Stimulated activated CD8-positive, alpha-beta memory T cell treated with anti-CD3 and anti-CD28 coated beads, Interleukin-12 subunit alpha, Interleukin-12 subunit beta, amount 100 ng/mL, for 24 hours (primary cell): Measurements from ENCODE around the gene COX7A2L.
"Not testable (repeated sequence)": the region's sequence is repeated elsewhere in the genome, so short reads cannot be mapped to it uniquely, and the experiment has no call there.

Experiments used
- DNase-seq: peaks from one replicate; pipeline ENCODE4 v3.0.0-alpha.2; 2020; ENCODE audit errors: extremely low read depth

COX7A2L gene

DNA sequence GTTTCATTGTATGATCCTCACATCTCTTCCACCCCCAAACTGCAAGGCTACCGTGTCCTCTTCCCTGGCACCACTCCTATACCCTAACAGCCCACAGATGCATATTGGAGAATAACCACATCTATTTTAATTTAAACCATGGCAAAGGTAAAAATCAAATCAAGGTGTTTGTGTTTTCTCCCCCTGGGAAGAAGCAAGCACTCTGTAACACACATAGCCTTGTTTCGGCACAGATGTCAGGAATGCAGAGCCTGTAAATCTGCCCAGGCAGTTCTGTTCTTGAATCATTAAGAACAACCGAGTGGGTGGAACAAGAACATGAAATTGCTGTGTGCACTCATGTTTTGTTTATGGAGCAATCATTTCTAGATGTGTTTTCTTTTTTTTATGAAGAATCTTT, 6.8 kb upstream of the COX7A2L start:
- no peak for DNase-seq

DNA sequence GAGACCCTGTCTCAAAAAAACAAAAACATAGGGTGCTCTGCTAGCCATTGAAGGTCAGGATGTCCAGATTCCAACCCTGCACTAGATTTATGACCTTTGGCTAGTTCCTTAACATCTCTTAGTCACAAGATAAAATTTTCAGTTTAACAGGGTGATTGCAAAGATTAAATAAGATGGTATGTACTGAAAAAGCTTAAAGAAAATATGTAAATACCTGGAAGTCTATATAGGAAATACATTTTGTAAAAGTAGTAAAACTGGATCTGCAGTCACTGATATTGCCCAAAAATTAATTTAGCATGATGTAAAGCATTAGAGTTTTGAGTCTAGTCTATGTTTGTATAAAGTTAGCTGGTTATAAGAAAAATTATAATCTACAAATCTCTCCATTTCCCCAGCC, 5.4 kb upstream of the COX7A2L start:
- no peak for DNase-seq

GRCh38 chr2:42364658-42365057, 3.6 kb upstream of the COX7A2L start:
- DNase-seq = no peak

GRCh38 chr2:42363413-42363812, 2.4 kb upstream of the COX7A2L start:
- DNase-seq = no peak

- no peak for DNase-seq
Observed at GRCh38 chr2:42361728-42362283, 789 bp upstream of the COX7A2L start.

GRCh38 chr2:42360493-42360889, 526 bp downstream of the COX7A2L start:
- DNase-seq = no peak

GRCh38 chr2:42359965-42360483, 993 bp downstream of the COX7A2L start:
- no peak for DNase-seq

DNA sequence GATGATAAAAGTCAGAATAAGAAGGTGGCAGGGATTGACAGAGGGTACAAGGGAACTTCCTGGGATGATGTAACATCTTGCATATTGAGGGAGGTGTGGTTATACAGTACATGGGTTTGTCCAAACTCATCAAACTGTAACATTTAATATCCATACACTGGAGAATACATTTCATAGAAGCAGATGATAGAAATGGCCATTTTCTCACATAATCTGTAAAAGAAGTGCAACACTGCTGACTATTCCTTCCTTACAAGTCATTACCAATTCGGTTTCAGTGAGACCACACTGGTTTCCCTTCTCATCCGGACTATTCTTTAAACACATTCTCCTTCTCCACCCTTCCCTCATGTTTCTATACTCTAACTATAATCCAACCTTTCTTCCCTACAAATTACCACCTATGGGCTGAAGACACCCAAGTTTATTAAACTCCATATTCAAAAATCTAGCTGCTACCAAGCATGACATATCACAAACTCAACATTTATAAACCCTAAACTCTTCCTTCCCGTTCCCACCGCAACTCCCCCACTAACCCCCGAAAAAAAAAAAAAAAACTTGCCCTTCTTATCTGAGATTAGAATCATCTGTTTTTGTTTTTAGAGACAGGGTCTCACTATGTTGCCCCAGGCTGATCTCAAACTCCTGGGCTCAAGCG, 1.6 kb downstream of the COX7A2L start:
- no peak for DNase-seq

DNA sequence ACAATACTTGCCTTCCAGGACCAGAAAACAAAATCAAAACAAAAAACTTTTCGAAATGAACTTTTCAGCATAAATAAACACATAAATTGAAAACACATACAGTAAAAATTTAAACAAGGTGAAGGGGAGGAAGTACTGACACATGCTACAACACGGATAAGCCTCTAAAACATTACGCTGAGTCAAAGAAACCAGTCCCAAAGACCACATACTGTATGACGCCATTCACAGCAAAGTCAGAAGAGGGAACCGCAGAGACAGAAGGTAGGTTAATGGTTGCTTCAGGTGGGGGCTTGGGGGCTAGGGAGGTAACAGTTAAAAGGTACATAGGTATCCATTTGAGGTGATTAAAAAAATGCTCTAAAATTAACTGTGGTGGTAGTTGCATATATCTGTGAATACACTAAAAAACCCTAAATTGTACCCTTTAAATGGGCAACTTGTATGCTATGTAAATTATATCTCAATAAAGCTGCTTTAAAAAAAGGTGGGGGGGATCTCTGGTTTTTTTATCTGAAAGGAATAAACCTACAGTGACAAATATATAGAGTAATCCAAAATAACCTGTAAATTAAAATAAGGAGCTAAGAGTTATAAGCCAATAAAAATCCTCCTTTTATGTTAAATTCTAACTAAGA, 7.1 kb downstream of the COX7A2L start:
- DNase-seq = no peak

DNA sequence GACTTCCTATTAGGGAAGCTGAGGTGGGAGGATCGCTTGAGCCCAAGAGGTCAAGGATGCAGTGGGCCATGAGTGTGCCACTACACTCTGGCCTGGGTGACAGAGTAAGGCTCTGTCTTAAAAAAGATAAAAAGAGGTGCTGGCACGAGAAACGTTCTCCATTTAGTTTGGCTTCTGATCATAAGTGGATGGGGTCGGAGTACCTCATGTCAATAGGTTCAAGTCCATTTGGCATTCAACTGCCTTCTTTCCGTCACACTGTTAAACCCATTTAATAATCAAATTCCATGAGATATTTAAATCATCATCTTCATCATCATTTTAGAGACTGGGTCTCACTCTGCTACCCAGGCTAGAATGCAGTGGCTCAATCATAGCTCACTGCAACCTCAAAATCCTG, 9.2 kb downstream of the COX7A2L start:
- DNase-seq = no peak

- no peak for DNase-seq
Observed at GRCh38 chr2:42350434-42351063, 10.5 kb downstream of the COX7A2L start.

GRCh38 chr2:42348113-42348805, 12.8 kb downstream of the COX7A2L start:
- no peak for DNase-seq

DNA sequence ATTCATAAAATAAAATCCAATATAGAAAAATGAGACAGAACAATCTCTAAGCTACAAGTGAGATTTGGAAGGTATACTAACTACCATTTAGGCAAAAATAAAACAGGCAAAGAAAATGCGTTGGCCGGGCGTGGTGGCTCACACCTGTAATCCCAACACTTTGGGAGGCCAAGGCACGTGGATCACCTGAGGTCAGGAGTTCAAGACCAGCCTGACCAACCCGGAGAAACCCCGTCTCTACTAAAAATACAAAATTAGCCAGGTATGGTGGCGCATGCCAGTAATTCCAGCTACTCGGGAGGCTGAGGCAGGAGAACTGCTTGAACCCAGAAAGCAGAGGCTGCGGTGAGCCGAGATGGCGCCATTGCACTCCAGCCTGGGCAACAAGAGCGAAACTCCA, 13.5 kb downstream of the COX7A2L start:
- not testable (repeated sequence) for DNase-seq

- not testable (repeated sequence) for DNase-seq
Observed at GRCh38 chr2:42346856-42347255, 14.2 kb downstream of the COX7A2L start.

GRCh38 chr2:42345986-42346385, 15.0 kb downstream of the COX7A2L start:
- DNase-seq = no peak

DNA sequence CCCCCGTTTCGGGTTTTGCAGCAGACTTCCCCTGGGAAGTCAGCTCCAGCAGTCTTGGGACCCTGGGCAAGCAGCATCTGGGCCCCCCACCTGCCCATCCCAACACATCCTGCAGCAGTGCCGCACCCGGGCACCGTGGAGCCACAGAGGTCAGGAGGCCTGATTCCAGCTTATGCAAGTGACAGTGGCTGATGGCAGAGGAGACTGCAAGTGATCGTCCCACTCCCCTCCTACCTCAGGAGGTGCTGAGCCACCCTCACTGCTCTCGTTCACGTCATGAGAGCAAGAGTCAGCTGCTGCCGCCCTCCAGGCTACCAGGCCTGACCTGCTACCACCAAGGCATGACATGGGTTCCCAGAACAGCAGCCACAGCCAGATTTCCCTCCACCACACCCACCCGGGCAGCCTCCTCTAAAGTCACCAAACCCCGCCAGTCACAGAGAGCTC, 18.2 kb downstream of the COX7A2L start:
- no peak for DNase-seq

- DNase-seq = no peak
Observed at GRCh38 chr2:42342061-42342794, 18.8 kb downstream of the COX7A2L start.

GRCh38 chr2:42340938-42341636, 19.9 kb downstream of the COX7A2L start:
- DNase-seq = no peak

GRCh38 chr2:42340045-42340937, 20.7 kb downstream of the COX7A2L start:
- DNase-seq = no peak
